DOHH2 (cell line): Measurements from ENCODE around the gene OASL.

Source experiments
- H3F3A ChIP-seq: fragments of 200-600 bp; sonication (generic), shearing (Covaris generic); 2 replicates; pipeline ENCODE4 v1.6.0; 2016; ENCODE audit warnings: antibody characterized with exemption, mild to moderate bottlenecking; ENCODE audit not compliant: control insufficient read depth, insufficient read depth
- H3K27ac ChIP-seq: fragments of 200-600 bp; sonication (generic); 2 replicates; pipeline ENCODE4 v1.5.1; 2014; ENCODE audit warnings: low read depth, mild to moderate bottlenecking, low read length, moderate library complexity
- H3K27me3 ChIP-seq: fragments of 200-600 bp; sonication (generic); 2 replicates; pipeline ENCODE4 v1.6.1; 2014; ENCODE audit warnings: mild to moderate bottlenecking, low read length, mixed read lengths; ENCODE audit not compliant: control insufficient read depth
- H3K36me3 ChIP-seq: fragments of 200-600 bp; sonication (generic); 2 replicates; pipeline ENCODE4 v1.6.1; 2014; ENCODE audit warnings: mild to moderate bottlenecking, low read length, moderate library complexity, mixed read lengths; ENCODE audit not compliant: control insufficient read depth
- H3K4me1 ChIP-seq: fragments of 200-600 bp; sonication (generic); 2 replicates; pipeline ENCODE4 v1.6.1; 2014; ENCODE audit warnings: mild to moderate bottlenecking, low read length, mixed read lengths; ENCODE audit not compliant: control insufficient read depth
- H3K4me2 ChIP-seq: fragments of 200-600 bp; sonication (generic); 2 replicates; pipeline ENCODE4 v1.6.0; 2014; ENCODE audit warnings: mild to moderate bottlenecking, low read length, moderate library complexity
- H3K4me3 ChIP-seq: fragments of 200-600 bp; sonication (generic); 2 replicates; pipeline ENCODE4 v1.5.1; 2014; ENCODE audit warnings: mild to moderate bottlenecking, low read length, mixed read lengths
- H3K79me2 ChIP-seq: fragments of 200-600 bp; sonication (generic); 2 replicates; pipeline ENCODE4 v1.6.1; 2014; ENCODE audit warnings: mild to moderate bottlenecking, low read length, mixed read lengths; ENCODE audit not compliant: control insufficient read depth
- H3K9me2 ChIP-seq: fragments of 200-600 bp; sonication (generic); replicated peaks from 2 replicates; pipeline ENCODE4 v1.6.1; 2014; ENCODE audit warnings: mild to moderate bottlenecking, low read length, mixed read lengths; ENCODE audit not compliant: control insufficient read depth
- H3K9me3 ChIP-seq: fragments of 200-600 bp; sonication (generic); 2 replicates; pipeline ENCODE4 v1.6.1; 2014; ENCODE audit warnings: antibody characterized with exemption, low read length, mixed read lengths; ENCODE audit not compliant: control insufficient read depth, insufficient read depth
- H4K20me1 ChIP-seq: fragments of 200-600 bp; sonication (generic); 2 replicates; pipeline ENCODE4 v1.6.0; 2014; ENCODE audit warnings: low read depth, mild to moderate bottlenecking, antibody characterized with exemption, low read length, moderate library complexity; ENCODE audit not compliant: control insufficient read depth, insufficient read depth
- EZH2phosphoT487 ChIP-seq: fragments of 200-600 bp; sonication (generic); IDR thresholded peaks from 2 replicates; pipeline ENCODE4 v1.6.1; 2017; ENCODE audit warnings: borderline replicate concordance, mild to moderate bottlenecking, antibody characterized with exemption, low read length, moderate library complexity, mixed read lengths
- TF ChIP-seq, protein P1 (sequence below): fragments of 200-600 bp; sonication (generic); IDR thresholded peaks from one replicate; pipeline ENCODE4 v1.5.1; 2014; ENCODE audit warnings: antibody characterized with exemption, mild to moderate bottlenecking, low read depth, low read length; ENCODE audit not compliant: poor library complexity, severe bottlenecking

OASL gene

DNA sequence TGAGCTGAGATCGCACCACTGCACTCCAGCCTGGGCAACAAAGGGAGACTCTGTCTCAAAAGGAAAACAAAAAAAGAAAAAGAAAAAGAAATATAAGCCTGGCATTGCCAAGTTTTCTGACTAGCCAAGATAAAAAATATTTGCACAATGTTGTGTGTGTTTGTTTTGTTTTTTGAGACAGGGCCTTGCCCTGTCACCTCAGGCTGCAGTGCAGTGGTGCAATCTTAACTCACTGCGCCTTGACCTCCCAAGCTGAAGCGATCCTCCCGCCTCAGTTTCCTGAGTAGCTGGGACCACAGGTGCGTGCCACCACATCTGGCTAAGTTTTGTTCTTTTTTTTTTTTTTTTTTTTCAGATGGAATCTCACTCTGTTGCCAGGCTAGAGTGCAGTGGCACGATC, 17.3 kb downstream of the OASL start:
- Histone ChIP-seq H4K20me1 (no peaks in the 10 kb centered on the region), H3K4me3 (no peak overlapping the region), H3K36me3 (no peaks in the 10 kb centered on the region), H3K27me3 (peaks cover 1% of the 10 kb centered on the region), H3K4me1 (no peaks in the 10 kb centered on the region), H3F3A (no peaks in the 10 kb centered on the region), H3K4me2 (no peak overlapping the region), H3K27ac (no peak overlapping the region), H3K79me2 (no peaks in the 10 kb centered on the region), H3K9me2 (no peaks in the 10 kb centered on the region), H3K9me3 (no peaks in the 10 kb centered on the region)
- TF ChIP-seq, protein P1, sequence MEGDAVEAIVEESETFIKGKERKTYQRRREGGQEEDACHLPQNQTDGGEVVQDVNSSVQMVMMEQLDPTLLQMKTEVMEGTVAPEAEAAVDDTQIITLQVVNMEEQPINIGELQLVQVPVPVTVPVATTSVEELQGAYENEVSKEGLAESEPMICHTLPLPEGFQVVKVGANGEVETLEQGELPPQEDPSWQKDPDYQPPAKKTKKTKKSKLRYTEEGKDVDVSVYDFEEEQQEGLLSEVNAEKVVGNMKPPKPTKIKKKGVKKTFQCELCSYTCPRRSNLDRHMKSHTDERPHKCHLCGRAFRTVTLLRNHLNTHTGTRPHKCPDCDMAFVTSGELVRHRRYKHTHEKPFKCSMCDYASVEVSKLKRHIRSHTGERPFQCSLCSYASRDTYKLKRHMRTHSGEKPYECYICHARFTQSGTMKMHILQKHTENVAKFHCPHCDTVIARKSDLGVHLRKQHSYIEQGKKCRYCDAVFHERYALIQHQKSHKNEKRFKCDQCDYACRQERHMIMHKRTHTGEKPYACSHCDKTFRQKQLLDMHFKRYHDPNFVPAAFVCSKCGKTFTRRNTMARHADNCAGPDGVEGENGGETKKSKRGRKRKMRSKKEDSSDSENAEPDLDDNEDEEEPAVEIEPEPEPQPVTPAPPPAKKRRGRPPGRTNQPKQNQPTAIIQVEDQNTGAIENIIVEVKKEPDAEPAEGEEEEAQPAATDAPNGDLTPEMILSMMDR: no peak
- no peak for TF ChIP-seq EZH2phosphoT487

DNA sequence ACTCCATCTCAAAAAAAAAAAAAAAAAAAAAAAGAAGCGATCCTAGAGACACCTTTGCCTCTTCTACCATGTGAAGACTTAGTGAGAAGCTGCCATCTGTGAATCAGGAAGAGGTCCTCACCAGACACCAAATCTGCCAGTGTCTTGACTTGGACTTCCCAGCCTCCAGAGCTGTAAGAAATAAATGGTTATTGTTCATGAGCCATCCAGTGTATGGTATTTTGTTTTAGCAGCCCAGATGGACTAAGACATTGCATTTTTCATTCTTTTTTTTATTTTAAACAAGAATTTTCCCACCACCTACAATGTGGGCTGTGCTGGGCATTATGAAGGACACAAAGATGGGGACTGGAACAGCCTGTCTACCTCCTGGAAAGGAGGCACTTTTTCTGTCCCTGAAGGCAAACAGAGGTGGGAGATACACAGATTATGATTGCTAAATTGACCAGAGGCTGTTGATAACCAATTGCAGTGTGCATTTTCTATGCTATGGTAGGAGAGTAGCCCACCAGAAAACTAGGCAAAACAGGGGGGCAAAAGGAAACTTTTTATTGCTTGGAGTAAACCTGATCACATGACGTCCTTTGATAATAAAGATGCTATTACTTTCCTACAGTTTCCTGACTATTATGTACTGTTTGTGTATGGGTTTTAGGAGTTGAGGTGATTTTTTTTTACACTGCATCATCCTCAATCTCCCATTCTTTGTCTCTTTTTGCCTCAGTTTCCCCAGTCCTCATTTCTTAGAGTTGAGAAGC, 20.0 kb downstream of the OASL start:
- no peak overlapping the region for H3K27ac ChIP-seq
- H3K79me2 ChIP-seq: peaks cover 17% of the 10 kb centered on the region
- H3K4me1 ChIP-seq: peaks cover 11% of the 10 kb centered on the region
- no peaks in the 10 kb centered on the region for H3K27me3 ChIP-seq
- no peaks in the 10 kb centered on the region for H3K9me3 ChIP-seq
- no peaks in the 10 kb centered on the region for H3K9me2 ChIP-seq
- no peak overlapping the region for H3K4me2 ChIP-seq
- no peaks in the 10 kb centered on the region for H3F3A ChIP-seq
- no peak for TF ChIP-seq EZH2phosphoT487
- TF ChIP-seq, protein P1: no peak
- no peak overlapping the region for H3K4me3 ChIP-seq
- H3K36me3 ChIP-seq: no peaks in the 10 kb centered on the region
- H4K20me1 ChIP-seq: no peaks in the 10 kb centered on the region

DNA sequence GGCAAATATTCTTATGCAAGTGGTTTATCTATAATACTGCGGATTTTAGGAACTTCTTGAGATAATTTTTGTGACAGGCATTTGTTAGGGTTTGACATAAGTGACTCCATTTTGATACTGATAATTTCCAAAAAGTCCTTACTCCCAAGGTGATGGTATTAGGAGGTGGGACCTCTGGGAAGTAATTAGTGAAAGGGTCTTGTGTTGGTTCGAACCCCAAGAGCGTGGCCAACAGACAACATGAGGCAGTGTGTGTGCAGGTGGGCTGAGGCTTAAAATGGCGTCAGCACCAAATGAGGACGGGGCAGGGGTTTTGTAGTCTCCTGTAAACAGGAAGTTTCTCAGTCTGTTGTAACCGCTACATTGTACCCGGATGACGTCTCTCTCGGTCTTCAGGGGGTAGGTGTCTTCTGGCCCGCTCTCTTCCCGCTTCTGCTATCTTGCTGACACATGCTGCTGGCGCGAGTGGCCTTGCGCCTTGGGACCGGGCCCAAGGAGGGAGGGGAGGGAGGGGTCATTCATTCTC, 21.0 kb downstream of the OASL start:
- Histone ChIP-seq H3K27me3 (no peaks in the 10 kb centered on the region), H3K4me2 (no peak overlapping the region), H3K4me3 (no peak overlapping the region), H3K27ac (no peak overlapping the region), H3K9me3 (no peaks in the 10 kb centered on the region), H3F3A (no peaks in the 10 kb centered on the region), H3K4me1 (peaks cover 11% of the 10 kb centered on the region), H4K20me1 (no peaks in the 10 kb centered on the region), H3K79me2 (peaks cover 22% of the 10 kb centered on the region), H3K36me3 (peaks cover 2% of the 10 kb centered on the region), H3K9me2 (no peaks in the 10 kb centered on the region)
- TF ChIP-seq, protein P1: no peak
